ENCODE measurements around the gene RASA2. TPM values are rescaled to one million over a fixed set of nuclear protein-coding genes. Genes with fewer than 3 reads are reported as not detected.

Gene RASA2
- total and polyA plus RNA-seq, 2 of the 8 experiments (the other 6 are each of a cell fraction or from before 2014, with no cell fraction given): 3.5 to 15.9 TPM

DNA sequence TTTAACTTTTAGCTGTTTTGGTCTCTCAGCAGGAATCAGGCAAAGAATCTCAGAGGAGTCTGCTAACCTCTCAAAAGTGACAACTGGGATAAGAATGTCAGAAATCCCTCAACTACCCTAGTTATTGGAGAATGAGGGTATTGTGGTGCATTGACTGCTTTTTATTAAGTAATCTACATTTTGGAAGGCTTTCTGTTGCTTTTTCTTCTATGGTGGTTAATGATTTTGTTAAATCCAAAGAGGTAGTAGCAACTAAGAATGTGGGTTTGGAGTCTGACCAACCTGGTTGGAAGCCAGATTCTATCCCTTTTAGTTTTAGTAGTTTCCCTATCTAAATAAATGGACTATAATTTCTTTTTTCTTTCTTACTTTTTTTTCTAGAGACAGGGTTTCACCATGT, 156.6 kb downstream of the RASA2 start:
- H2BK5ac ChIP-seq (ENCODE audit: low read depth, low read length): no peak overlapping the region
- H3K4me1 ChIP-seq (replicated peaks in 1 of 4; ENCODE audit: control insufficient read depth in 3 of 4, insufficient read depth in 4 of 4, low read length in 3 of 4): no peaks in the 10 kb centered on the region; a peak in 1 of 7 replicates
- no peak overlapping the region for H3K14ac ChIP-seq (ENCODE audit: insufficient read length)
- H3K27me3 ChIP-seq (replicated peaks in 1 of 4; ENCODE audit: control insufficient read depth in 3 of 4, extremely low read depth in 1 of 4, insufficient read depth in 3 of 4, low read length in 3 of 4): no peaks in the 10 kb centered on the region
- no peak overlapping the region for H3K4me2 ChIP-seq (ENCODE audit: insufficient read depth in 1 of 2, low read depth in 2 of 2, low read length in 2 of 2)
- H4K5ac ChIP-seq (ENCODE audit: insufficient read length, low read depth, low read length): no peak overlapping the region
- H3K23me2 ChIP-seq (ENCODE audit: low read depth, low read length): no peaks in the 10 kb centered on the region
- no peak overlapping the region for H3K56ac ChIP-seq (replicated peaks; ENCODE audit: insufficient read length, low read depth, low read length)
- H3K4me3 ChIP-seq (ENCODE audit: extremely low read depth in 1 of 4, insufficient read depth in 2 of 4, low read depth in 3 of 4, low read length in 4 of 4): no peak overlapping the region
- H4K8ac ChIP-seq (ENCODE audit: extremely low read depth, insufficient read depth, low read length): no peak overlapping the region
- H3K79me1 ChIP-seq (ENCODE audit: low read depth, low read length): no peaks in the 10 kb centered on the region
- POLR2A ChIA-PET (ENCODE audit: partially characterized antibody): no interaction called here
- FAIRE-seq (no peak), DNase-seq (ENCODE audit: low read depth in 1 of 2, low spot score in 2 of 2) (no peak)
- no peak overlapping the region for H3K27ac ChIP-seq (ENCODE audit: low read depth, low read length)
- H3K9ac ChIP-seq (replicated peaks in 1 of 4; ENCODE audit: extremely low read depth in 1 of 4, low read depth in 3 of 4, low read length in 3 of 4): no peak overlapping the region
- no peak overlapping the region for H2BK20ac ChIP-seq (ENCODE audit: low read length)
- no peak overlapping the region for H2AFZ ChIP-seq (ENCODE audit: low read length)
- CTCF ChIA-PET (ENCODE audit: partially characterized antibody): interaction anchor here (1.1 to 3.7 kb wide), 14 partner anchors 10 to 193 kb away, joined by 3 to 32 read pairs (median 10); no protein-coding TSS in a partner anchor
- no peak for TF ChIP-seq SUZ12 (IDR thresholded peaks at IDR 0.05; ENCODE audit: low read length)
- no peak overlapping the region for H4K91ac ChIP-seq (replicated peaks; ENCODE audit: insufficient read length, low read length)
- no peaks in the 10 kb centered on the region for H3K36me3 ChIP-seq (ENCODE audit: control insufficient read depth in 2 of 4, insufficient read depth in 4 of 4, low read length in 3 of 4)
- no peaks in the 10 kb centered on the region for H4K20me1 ChIP-seq (replicated peaks in 1 of 2; ENCODE audit: control insufficient read depth in 1 of 2, insufficient read depth in 2 of 2, low read length in 2 of 2)
- H3K4ac ChIP-seq (replicated peaks; ENCODE audit: insufficient read length, low read depth, low read length): no peak overlapping the region
- H2BK12ac ChIP-seq (ENCODE audit: low read depth, low read length): no peak overlapping the region
- H2BK15ac ChIP-seq (ENCODE audit: low read length): no peak overlapping the region
- H3K23ac ChIP-seq (ENCODE audit: insufficient read length): no peak overlapping the region
- no peaks in the 10 kb centered on the region for H3K79me2 ChIP-seq (ENCODE audit: control insufficient read depth in 1 of 2, insufficient read depth in 2 of 2, low read length in 2 of 2)
- no peak overlapping the region for H2BK120ac ChIP-seq (replicated peaks; ENCODE audit: low read depth, low read length)
- H3K18ac ChIP-seq (ENCODE audit: extremely low read depth, low read length): no peak overlapping the region
- no peaks in the 10 kb centered on the region for H3K9me3 ChIP-seq (ENCODE audit: insufficient read depth in 2 of 2, low read depth in 1 of 2, low read length in 1 of 2)
- H2AK5ac ChIP-seq (ENCODE audit: low read depth, low read length): no peak overlapping the region

Measured in H1 (cell line).